Vagina (tissue), 2 donors: ENCODE measurements around the gene CFAP97. TPM values are rescaled to one million over a fixed set of nuclear protein-coding genes. Genes with fewer than 3 reads are reported as not detected.

Source experiments
- DNase-seq, 2 donors: peaks; one replicate each; pipeline ENCODE4 v3.0.0-alpha.2; 2017; ENCODE audit errors: extremely low spot score in 2 of 2
- H3K27ac ChIP-seq: fragments of 200-600 bp; sonication (generic); one replicate; pipeline ENCODE4 v1.5.1; 2019
- H3K27me3 ChIP-seq: fragments of 200-600 bp; sonication (generic); one replicate; pipeline ENCODE4 v1.5.1; 2019
- H3K36me3 ChIP-seq, 2 donors: fragments of 200-600 bp; sonication (generic); one replicate each; pipeline ENCODE4 v1.5.1; 2017 to 2019
- H3K4me1 ChIP-seq: fragments of 200-600 bp; sonication (generic); one replicate; pipeline ENCODE4 v1.5.1; 2019
- H3K4me3 ChIP-seq, 2 donors: fragments of 200-600 bp; sonication (generic); 1 replicate in 1 of 2; 2 replicates in 1 of 2; pipeline ENCODE4 v1.5.1; 2016 to 2019
- H3K9me3 ChIP-seq: fragments of 200-600 bp; sonication (generic); one replicate; pipeline ENCODE4 v1.5.1; 2019
- CTCF ChIP-seq, 3 experiments: fragments of 450-650 bp in 2 of 3; fragments of 200-600 bp in 1 of 3; sonication (generic) in 1 of 3; IDR thresholded peaks; one replicate each; pipeline ENCODE4 v1.5.1; 2017 to 2019; ENCODE audit warnings: antibody characterized with exemption in 3 of 3, mild to moderate bottlenecking in 2 of 3, moderate library complexity in 2 of 3
- POLR2A ChIP-seq, 2 donors: fragments of 450-650 bp; IDR thresholded peaks; one replicate each; pipeline ENCODE4 v1.6.1; 2017; ENCODE audit warnings: antibody characterized with exemption in 2 of 2, mild to moderate bottlenecking in 2 of 2, moderate library complexity in 2 of 2
- POLR2AphosphoS5 ChIP-seq, 2 donors: sonication (generic); formaldehyde crosslinking; IDR thresholded peaks; one replicate each; pipeline ENCODE4 v1.9.0; 2017; ENCODE audit warnings: antibody characterized with exemption in 2 of 2, mild to moderate bottlenecking in 2 of 2, low read depth in 1 of 2; ENCODE audit not compliant: insufficient read depth in 1 of 2
- intact Hi-C: fragments of 100-400 bp; cut with DNase I; formaldehyde crosslinking; loops from one replicate; pipeline ENCODE4 v1.15.1; 2023
- total RNA-seq: library from RNA; depleted of rRNA; stranded (reverse); fragments of >200 nt; gene quantifications from one replicate; pipeline ENCODE4 v1.2.3, GENCODE V29; 2016

The CFAP97 gene
- total RNA-seq, 1 donor from 2014 or later = 28.5 TPM

GRCh38 chr4:185232370-185232769, 28.6 kb upstream of the CFAP97 start:
- TF ChIP-seq POLR2A (IDR thresholded peaks at IDR 0.05) = no peak
- no peak for TF ChIP-seq CTCF (IDR thresholded peaks at IDR 0.05)
- no peak for TF ChIP-seq POLR2AphosphoS5 (IDR thresholded peaks at IDR 0.05; ENCODE audit: insufficient read depth in 1 of 2, low read depth in 1 of 2)
- intact Hi-C loops = no loop called here
- Histone ChIP-seq H3K27me3 (no peaks in the 10 kb centered on the region), H3K27ac (no peak overlapping the region), H3K36me3 (no peaks in the 10 kb centered on the region), H3K4me1 (no peaks in the 10 kb centered on the region), H3K9me3 (no peaks in the 10 kb centered on the region), H3K4me3 (no peak overlapping the region)
- DNase-seq = no peak

- no peaks in the 10 kb centered on the region for H3K9me3 ChIP-seq
- H3K27ac ChIP-seq = no peak overlapping the region
- H3K36me3 ChIP-seq = no peaks in the 10 kb centered on the region
- no peak overlapping the region for H3K4me3 ChIP-seq
- no peaks in the 10 kb centered on the region for H3K27me3 ChIP-seq
- intact Hi-C loops = no loop called here
- H3K4me1 ChIP-seq = no peaks in the 10 kb centered on the region
- no peak for DNase-seq
- TF ChIP-seq POLR2A (IDR thresholded peaks at IDR 0.05) (no peak), POLR2AphosphoS5 (IDR thresholded peaks at IDR 0.05; ENCODE audit: insufficient read depth in 1 of 2, low read depth in 1 of 2) (no peak), CTCF (IDR thresholded peaks at IDR 0.05) (no peak)
Observed at GRCh38 chr4:185229021-185229818, 25.4 kb upstream of the CFAP97 start.

GRCh38 chr4:185227713-185228278, 24.0 kb upstream of the CFAP97 start:
- TF ChIP-seq POLR2A (IDR thresholded peaks at IDR 0.05) = no peak
- TF ChIP-seq POLR2AphosphoS5 (IDR thresholded peaks at IDR 0.05; ENCODE audit: insufficient read depth in 1 of 2, low read depth in 1 of 2) = no peak
- TF ChIP-seq CTCF (IDR thresholded peaks at IDR 0.05) = no peak
- intact Hi-C loops = no loop called here
- DNase-seq = no peak
- H3K9me3 ChIP-seq = no peaks in the 10 kb centered on the region
- H3K27ac ChIP-seq = no peak overlapping the region
- H3K4me3 ChIP-seq = no peak overlapping the region
- no peaks in the 10 kb centered on the region for H3K27me3 ChIP-seq
- H3K4me1 ChIP-seq = no peaks in the 10 kb centered on the region
- no peaks in the 10 kb centered on the region for H3K36me3 ChIP-seq

- Histone ChIP-seq H3K27me3 (no peaks in the 10 kb centered on the region), H3K9me3 (no peaks in the 10 kb centered on the region), H3K4me3 (no peak overlapping the region), H3K4me1 (no peaks in the 10 kb centered on the region), H3K27ac (no peak overlapping the region), H3K36me3 (no peaks in the 10 kb centered on the region)
- intact Hi-C loops = no loop called here
- TF ChIP-seq POLR2A (IDR thresholded peaks at IDR 0.05) (no peak), POLR2AphosphoS5 (IDR thresholded peaks at IDR 0.05; ENCODE audit: insufficient read depth in 1 of 2, low read depth in 1 of 2) (no peak), CTCF (IDR thresholded peaks at IDR 0.05) (no peak)
- DNase-seq = no peak
Observed at GRCh38 chr4:185227131-185227551, 23.3 kb upstream of the CFAP97 start.

- no peaks in the 10 kb centered on the region for H3K36me3 ChIP-seq
- H3K9me3 ChIP-seq = no peaks in the 10 kb centered on the region
- intact Hi-C loops = no loop called here
- DNase-seq = no peak
- TF ChIP-seq CTCF (IDR thresholded peaks at IDR 0.05) (no peak), POLR2A (IDR thresholded peaks at IDR 0.05) (no peak)
- H3K4me1 ChIP-seq = no peaks in the 10 kb centered on the region
- no peak overlapping the region for H3K4me3 ChIP-seq
- no peak overlapping the region for H3K27ac ChIP-seq
- H3K27me3 ChIP-seq = no peaks in the 10 kb centered on the region
Observed at GRCh38 chr4:185225940-185226339, 22.1 kb upstream of the CFAP97 start.
